HEK293 (cell line): ENCODE results near the gene ITGB8.

Experiments used
- CTCF ChIA-PET: fragments of 350-600 bp; formaldehyde crosslinking; extraction: SDS; loops from one replicate; lab custom pipeline; 2021; ENCODE audit warnings: antibody characterized with exemption; lab: Yijun Ruan, JAX
- POLR2A ChIA-PET: fragments of 300-600 bp; formaldehyde crosslinking; extraction: SDS; loops from one replicate; lab custom pipeline; 2020; ENCODE audit warnings: antibody characterized with exemption, inconsistent platforms; lab: Yijun Ruan, JAX
- H3K27ac ChIP-seq: fragments of 200-500 bp; sonication (Bioruptor generic); 2 replicates; pipeline ENCODE4 v1.5.1; 2014; ENCODE audit warnings: low read depth, low read length, control low read depth, inconsistent platforms; ENCODE audit errors: extremely low read depth
- H3K36me3 ChIP-seq, 2 experiments: fragments of 200-500 bp in 1 of 2; sonication (Bioruptor generic) in 1 of 2; 1 replicate in 1 of 2; 2 replicates in 1 of 2; pipeline ENCODE4 v1.5.1; 2014 to 2017; ENCODE audit warnings: inconsistent platforms in 2 of 2, low read length in 2 of 2; ENCODE audit not compliant: control insufficient read depth in 2 of 2, insufficient read depth in 1 of 2
- H3K4me1 ChIP-seq: fragments of 200-500 bp; sonication (Bioruptor generic); 2 replicates; pipeline ENCODE4 v1.5.1; 2014; ENCODE audit warnings: mild to moderate bottlenecking, low read length, inconsistent platforms; ENCODE audit not compliant: control insufficient read depth, insufficient read depth
- H3K4me3 ChIP-seq: 2 replicates; pipeline ENCODE4 v1.5.1; 2011; ENCODE audit warnings: low read depth, mild to moderate bottlenecking, control low read depth, low read length, moderate library complexity
- H3K9me3 ChIP-seq: fragments of 200-500 bp; sonication (Bioruptor generic); 2 replicates; pipeline ENCODE4 v1.5.1; 2014; ENCODE audit warnings: low read depth, low read length, inconsistent platforms; ENCODE audit not compliant: control insufficient read depth, insufficient read depth
- BCL11B ChIP-seq: fragments of 450-650 bp; formaldehyde crosslinking; IDR thresholded peaks from 2 replicates; pipeline ENCODE4 v1.5.1; 2016; ENCODE audit warnings: low read depth, missing biosample characterization, missing genetic modification characterization
- CTCF ChIP-seq: fragments of 450-650 bp; formaldehyde crosslinking; IDR thresholded peaks from 2 replicates; pipeline ENCODE4 v1.5.1; 2016; ENCODE audit warnings: missing biosample characterization, missing genetic modification characterization
- ELK4 ChIP-seq: IDR thresholded peaks from 2 replicates; pipeline ENCODE4 v1.6.1; 2011; ENCODE audit warnings: mild to moderate bottlenecking, low read depth, low read length, borderline replicate concordance
- GLIS1 ChIP-seq: fragments of 450-650 bp; formaldehyde crosslinking; IDR thresholded peaks from 2 replicates; pipeline ENCODE4 v1.5.1; 2016; ENCODE audit warnings: missing biosample characterization, missing genetic modification characterization
- MEIS1 ChIP-seq: sonication (generic); formaldehyde crosslinking; IDR thresholded peaks from 2 replicates; pipeline ENCODE4 v1.8.1; 2022; ENCODE audit warnings: missing genetic modification reagents, mild to moderate bottlenecking, borderline replicate concordance
- PRDM6 ChIP-seq: fragments of 450-650 bp; formaldehyde crosslinking; IDR thresholded peaks from 2 replicates; pipeline ENCODE4 v1.5.1; 2017; ENCODE audit warnings: missing biosample characterization, missing genetic modification characterization
- REPIN1 ChIP-seq: fragments of 450-650 bp; formaldehyde crosslinking; IDR thresholded peaks from 2 replicates; pipeline ENCODE4 v1.5.1; 2017; ENCODE audit warnings: missing biosample characterization, missing genetic modification characterization, low read depth
- ZNF132 ChIP-seq: fragments of 450-650 bp; formaldehyde crosslinking; IDR thresholded peaks from 2 replicates; pipeline ENCODE4 v1.5.1; 2017; ENCODE audit warnings: missing biosample characterization, missing genetic modification characterization, borderline replicate concordance
- ZNF174 ChIP-seq: fragments of 450-650 bp; formaldehyde crosslinking; IDR thresholded peaks from 2 replicates; pipeline ENCODE4 v1.5.0; 2017; ENCODE audit warnings: missing biosample characterization, mild to moderate bottlenecking, missing genetic modification characterization
- ZNF202 ChIP-seq: fragments of 450-650 bp; formaldehyde crosslinking; IDR thresholded peaks from 2 replicates; pipeline ENCODE4 v1.5.1; 2016; ENCODE audit warnings: missing biosample characterization, missing genetic modification characterization, borderline replicate concordance
- ZNF239 ChIP-seq: fragments of 450-650 bp; formaldehyde crosslinking; IDR thresholded peaks from 2 replicates; pipeline ENCODE4 v1.5.1; 2016; ENCODE audit warnings: missing biosample characterization, missing genetic modification characterization
- ZNF26 ChIP-seq: fragments of 450-650 bp; formaldehyde crosslinking; IDR thresholded peaks from 2 replicates; pipeline ENCODE4 v1.5.1; 2016; ENCODE audit warnings: missing biosample characterization, missing genetic modification characterization
- ZNF274 ChIP-seq, 2 experiments: fragments of 200-500 bp in 1 of 2; fragments of 450-650 bp in 1 of 2; sonication (Bioruptor generic) in 1 of 2; formaldehyde crosslinking in 1 of 2; IDR thresholded peaks; 2 replicates each; pipeline versions ENCODE4 v1.5.1 to v1.6.1; 2014 to 2016; ENCODE audit warnings: borderline replicate concordance in 1 of 2, inconsistent platforms in 1 of 2, low read length in 1 of 2, missing biosample characterization in 1 of 2, missing genetic modification characterization in 1 of 2
- ZNF37A ChIP-seq: fragments of 450-650 bp; IDR thresholded peaks from 2 replicates; pipeline ENCODE4 v1.5.1; 2018; ENCODE audit warnings: missing biosample characterization, missing genetic modification characterization
- ZNF488 ChIP-seq: fragments of 450-650 bp; formaldehyde crosslinking; IDR thresholded peaks from 2 replicates; pipeline ENCODE4 v1.5.1; 2016; ENCODE audit warnings: missing biosample characterization, missing genetic modification characterization
- ZNF510 ChIP-seq: fragments of 450-650 bp; formaldehyde crosslinking; IDR thresholded peaks from 2 replicates; pipeline ENCODE4 v1.5.1; 2018; ENCODE audit warnings: mild to moderate bottlenecking, missing genetic modification characterization, missing biosample characterization; ENCODE audit not compliant: insufficient replicate concordance
- ZNF544 ChIP-seq: fragments of 450-650 bp; formaldehyde crosslinking; IDR thresholded peaks from 2 replicates; pipeline ENCODE4 v1.5.0; 2017; ENCODE audit warnings: missing biosample characterization, missing genetic modification characterization
- ZNF580 ChIP-seq: fragments of 450-650 bp; formaldehyde crosslinking; IDR thresholded peaks from 2 replicates; pipeline ENCODE4 v1.5.1; 2016; ENCODE audit warnings: missing biosample characterization, missing genetic modification characterization
- ZNF664 ChIP-seq: fragments of 450-650 bp; formaldehyde crosslinking; IDR thresholded peaks from 2 replicates; pipeline ENCODE4 v1.5.1; 2016; ENCODE audit warnings: missing biosample characterization, missing genetic modification characterization
- ZNF768 ChIP-seq: fragments of 450-650 bp; formaldehyde crosslinking; IDR thresholded peaks from 2 replicates; pipeline ENCODE4 v1.5.1; 2018; ENCODE audit warnings: missing biosample characterization, mild to moderate bottlenecking, missing genetic modification characterization
- ZSCAN4 ChIP-seq: fragments of 450-650 bp; formaldehyde crosslinking; IDR thresholded peaks from 2 replicates; pipeline ENCODE4 v1.5.1; 2017; ENCODE audit warnings: missing biosample characterization, missing genetic modification characterization

ITGB8 gene

GRCh38 chr7:20299145-20299544 lies 31.6 kb upstream of the ITGB8 start:
- H3K4me3 ChIP-seq = no peak overlapping the region
- H3K27ac ChIP-seq = no peak overlapping the region
- no peaks in the 10 kb centered on the region for H3K36me3 ChIP-seq
- ChIA-PET CTCF (interaction anchor here (0.5 kb wide), 1 partner anchor 544 kb away, joined by 3 read pairs; no protein-coding TSS in a partner anchor), POLR2A (no interaction called here)
- H3K9me3 ChIP-seq = no peaks in the 10 kb centered on the region
- H3K4me1 ChIP-seq = no peaks in the 10 kb centered on the region
- TF ChIP-seq ZNF174 (tag by site-specific recombination) (no peak), ZNF488 (tag by site-specific recombination) (no peak), ZNF580 (tag by site-specific recombination) (no peak), ZNF544 (tag by site-specific recombination) (no peak), PRDM6 (tag by site-specific recombination) (no peak), ZNF26 (tag by site-specific recombination) (no peak), ZNF274 (IDR thresholded peaks at IDR 0.05; ENCODE audit: low read length) (no peak), ZNF274 (tag by site-specific recombination; IDR thresholded peaks at IDR 0.05; ENCODE audit: borderline replicate concordance) (no peak), BCL11B (tag by site-specific recombination) (no peak), ZNF510 (tag by site-specific recombination) (no peak), ZNF132 (tag by site-specific recombination) (no peak)

- H3K27ac ChIP-seq = no peak overlapping the region
- no peak for TF ChIP-seq MEIS1
- TF ChIP-seq ZSCAN4 (tag by site-specific recombination) = peak; percentile 76
- H3K4me1 ChIP-seq = no peaks in the 10 kb centered on the region; the same call in 1 of the 2 replicates
- H3K4me3 ChIP-seq = no peak overlapping the region
- POLR2A ChIA-PET = no interaction called here
- H3K36me3 ChIP-seq = no peaks in the 10 kb centered on the region
- CTCF ChIA-PET = interaction anchor here (0.5 to 1.0 kb wide), 2 partner anchors 298 to 545 kb away, joined by 3 to 4 read pairs; no protein-coding TSS in a partner anchor
- no peaks in the 10 kb centered on the region for H3K9me3 ChIP-seq
These were observed 30.9 kb upstream of the ITGB8 start for GRCh38 chr7:20299647-20300312.

- POLR2A ChIA-PET = no interaction called here
- no peak overlapping the region for H3K27ac ChIP-seq
- no peak overlapping the region for H3K4me3 ChIP-seq
- no peaks in the 10 kb centered on the region for H3K9me3 ChIP-seq
- CTCF ChIA-PET = interaction anchor here (1.4 kb wide), 1 partner anchor 128 kb away, joined by 3 read pairs; no protein-coding TSS in a partner anchor
- H3K36me3 ChIP-seq = no peaks in the 10 kb centered on the region
- no peaks in the 10 kb centered on the region; the same call in 1 of the 2 replicates for H3K4me1 ChIP-seq
- TF ChIP-seq GLIS1 (tag by site-specific recombination) (no peak), REPIN1 (tag by site-specific recombination) (no peak), ZNF202 (tag by site-specific recombination) (no peak), ELK4 (no peak), ZNF239 (tag by site-specific recombination) (no peak), CTCF (tag by site-specific recombination) (no peak), ZNF664 (tag by site-specific recombination) (no peak), ZNF768 (no peak), ZNF37A (no peak)
These were observed 29.3 kb upstream of the ITGB8 start for GRCh38 chr7:20301311-20301939.
